ENCODE measurements around the gene RXFP4.
"Not testable (repeated sequence)": the region's sequence is repeated elsewhere in the genome, so short reads cannot be mapped to it uniquely, and the experiment has no call there.

Gene RXFP4

GRCh38 chr1:155940993-155941844 lies at the start of gene RXFP4:
Gene RXFP4, plus strand, starts transcription at chr1:155941638. Its CDS starts 72 bp downstream, at chr1:155941710.
- peak; percentile 42 for DNase-seq

DNA sequence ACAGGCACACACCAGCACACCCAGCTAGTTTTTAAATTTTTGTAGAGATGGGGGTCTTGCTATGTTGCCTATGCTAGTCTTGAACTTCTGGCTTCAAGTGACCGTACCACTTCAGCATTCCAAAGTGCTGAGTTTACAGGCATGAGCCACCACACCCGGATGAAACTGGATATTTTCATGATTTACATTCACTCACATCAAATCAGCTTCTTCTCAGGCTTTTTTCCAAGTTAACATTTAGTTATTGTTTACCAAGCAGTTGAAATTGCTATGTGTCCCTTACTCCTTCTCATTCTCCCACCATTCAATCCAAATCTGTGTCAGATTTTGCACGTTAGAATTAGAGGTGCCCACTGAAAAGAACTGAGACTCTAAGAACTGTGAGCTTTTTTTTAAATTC lies 48.6 kb upstream of the RXFP4 start:
- DNase-seq, result peak; percentile 13

GRCh38 chr1:155893389-155894142 lies 47.9 kb upstream of the RXFP4 start:
- DNase-seq, result peak; percentile 75

- not testable (repeated sequence) for DNase-seq
Observed at GRCh38 chr1:155895617-155896016, 45.8 kb upstream of the RXFP4 start.

- not testable (repeated sequence) for DNase-seq
Observed at GRCh38 chr1:155896476-155896875, 45.0 kb upstream of the RXFP4 start.

DNA sequence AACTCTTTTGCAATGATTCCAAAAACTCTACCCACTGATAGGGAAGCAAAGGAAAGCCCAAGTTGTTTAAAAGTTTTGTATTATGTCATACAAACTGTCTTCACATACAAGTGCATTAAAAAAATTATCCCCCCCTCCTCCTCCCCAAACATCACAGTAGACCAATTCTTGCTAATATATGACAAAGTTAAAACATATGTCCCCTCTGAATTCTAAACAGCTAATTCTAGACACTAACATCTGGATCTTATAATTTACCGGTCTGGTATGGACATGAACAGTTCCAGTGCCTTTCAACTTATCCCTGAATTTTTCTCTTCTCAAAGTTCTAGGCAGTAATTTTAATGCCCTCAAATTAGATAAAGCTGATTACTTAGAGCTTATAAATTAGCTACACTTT lies 43.7 kb upstream of the RXFP4 start:
- DNase-seq, result no peak

DNA sequence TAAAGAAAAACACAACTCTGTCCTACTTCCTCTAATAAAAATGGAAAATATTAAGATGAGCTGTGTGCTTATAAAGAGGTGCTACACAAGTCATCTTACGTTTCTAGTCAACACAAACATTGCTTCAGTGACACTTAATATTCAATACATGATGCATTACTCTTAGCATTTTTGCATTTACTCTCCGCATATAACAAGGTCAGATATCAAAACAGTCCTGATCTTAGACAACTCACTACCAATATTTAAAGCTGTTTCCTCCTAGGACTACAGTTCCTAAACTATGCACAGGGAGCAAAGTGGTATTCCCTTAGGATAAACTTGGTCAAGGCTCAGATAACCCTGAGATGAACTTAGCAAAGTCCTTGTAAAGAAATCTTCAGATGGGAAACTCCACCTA lies 42.5 kb upstream of the RXFP4 start:
- DNase-seq, result no peak

DNA sequence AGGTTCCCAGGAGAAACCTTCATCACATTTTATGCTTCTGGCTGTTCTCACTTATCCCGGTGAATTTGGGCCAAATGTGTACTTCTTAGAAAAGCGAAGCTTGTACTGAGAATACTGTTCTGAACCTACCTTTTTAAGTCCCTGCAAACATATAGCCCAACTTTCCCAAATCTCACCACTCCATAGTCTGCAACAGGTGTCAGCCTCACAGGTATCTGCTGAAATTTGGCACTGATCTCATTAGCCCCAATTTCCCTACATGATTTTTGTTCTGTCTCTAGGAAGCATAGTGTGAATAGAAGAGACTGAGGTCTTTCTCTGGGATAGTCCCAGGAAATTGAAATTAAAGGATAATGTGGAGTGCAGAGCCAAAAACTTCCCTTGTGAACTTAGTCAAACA lies 41.8 kb upstream of the RXFP4 start:
- no peak for DNase-seq

DNA sequence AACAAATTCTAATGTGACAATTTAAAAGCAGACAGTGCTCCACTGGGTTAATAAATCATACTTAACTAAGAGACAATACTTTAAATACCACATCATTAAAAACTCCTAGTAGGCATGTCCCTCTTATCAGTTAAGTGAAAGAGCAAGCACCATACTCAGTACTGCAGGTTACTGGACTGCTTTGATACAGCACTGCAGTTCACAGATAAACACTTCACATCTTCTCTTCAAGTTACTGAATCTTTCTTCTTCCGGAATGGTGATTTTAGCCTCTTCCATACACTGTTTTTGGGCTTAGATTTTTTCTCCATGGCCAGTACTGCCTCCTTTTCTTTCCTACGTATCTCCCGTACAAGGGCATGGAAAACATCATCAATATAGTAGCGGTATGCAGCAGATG lies 41.3 kb upstream of the RXFP4 start:
- DNase-seq, result no peak

DNA sequence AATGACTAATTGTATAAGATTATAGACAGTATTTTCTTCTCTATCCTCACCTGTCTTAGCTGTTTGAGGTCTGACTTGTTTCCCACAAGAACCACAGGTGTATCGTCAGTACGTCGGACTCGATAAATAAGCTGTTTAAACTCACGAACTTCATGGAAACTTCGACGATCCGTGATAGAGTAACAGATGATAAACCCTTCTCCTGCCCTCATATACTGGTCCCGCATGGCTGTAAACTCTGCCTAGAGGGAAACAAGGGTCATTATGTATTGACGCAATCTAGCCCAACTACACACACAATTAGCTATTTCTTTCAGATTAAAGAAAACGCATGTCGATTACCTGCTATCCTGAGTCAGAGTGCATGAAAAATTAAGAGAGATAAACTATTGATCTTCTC lies 37.2 kb upstream of the RXFP4 start:
- no peak for DNase-seq

- DNase-seq, result peak; percentile 11
Observed at GRCh38 chr1:155909894-155910293, 31.5 kb upstream of the RXFP4 start.

DNA sequence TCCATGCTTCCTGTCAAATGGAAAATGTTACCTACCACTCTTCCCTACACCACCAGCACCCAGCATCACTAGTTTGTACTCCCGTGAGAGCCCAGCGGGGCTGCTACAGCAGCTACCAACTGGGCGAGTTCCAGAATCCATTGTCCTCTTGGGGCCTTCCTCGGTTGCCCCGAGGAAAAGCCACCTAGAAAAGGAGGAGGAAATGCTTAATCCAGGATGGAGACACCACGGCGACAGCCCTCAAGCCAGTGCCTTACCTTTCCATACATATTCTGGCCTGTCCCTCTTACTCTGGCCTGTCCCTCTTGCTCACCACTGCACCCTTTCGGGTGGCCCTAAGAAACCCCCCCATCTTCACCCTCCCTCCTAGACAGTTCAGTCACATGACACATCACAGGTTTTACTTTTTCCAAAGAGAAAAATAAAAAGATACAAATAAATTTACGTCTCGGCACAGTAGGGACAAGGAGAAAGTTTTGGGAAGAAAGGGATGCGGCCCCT lies 30.8 kb upstream of the RXFP4 start:
- peak; percentile 60 for DNase-seq

DNA sequence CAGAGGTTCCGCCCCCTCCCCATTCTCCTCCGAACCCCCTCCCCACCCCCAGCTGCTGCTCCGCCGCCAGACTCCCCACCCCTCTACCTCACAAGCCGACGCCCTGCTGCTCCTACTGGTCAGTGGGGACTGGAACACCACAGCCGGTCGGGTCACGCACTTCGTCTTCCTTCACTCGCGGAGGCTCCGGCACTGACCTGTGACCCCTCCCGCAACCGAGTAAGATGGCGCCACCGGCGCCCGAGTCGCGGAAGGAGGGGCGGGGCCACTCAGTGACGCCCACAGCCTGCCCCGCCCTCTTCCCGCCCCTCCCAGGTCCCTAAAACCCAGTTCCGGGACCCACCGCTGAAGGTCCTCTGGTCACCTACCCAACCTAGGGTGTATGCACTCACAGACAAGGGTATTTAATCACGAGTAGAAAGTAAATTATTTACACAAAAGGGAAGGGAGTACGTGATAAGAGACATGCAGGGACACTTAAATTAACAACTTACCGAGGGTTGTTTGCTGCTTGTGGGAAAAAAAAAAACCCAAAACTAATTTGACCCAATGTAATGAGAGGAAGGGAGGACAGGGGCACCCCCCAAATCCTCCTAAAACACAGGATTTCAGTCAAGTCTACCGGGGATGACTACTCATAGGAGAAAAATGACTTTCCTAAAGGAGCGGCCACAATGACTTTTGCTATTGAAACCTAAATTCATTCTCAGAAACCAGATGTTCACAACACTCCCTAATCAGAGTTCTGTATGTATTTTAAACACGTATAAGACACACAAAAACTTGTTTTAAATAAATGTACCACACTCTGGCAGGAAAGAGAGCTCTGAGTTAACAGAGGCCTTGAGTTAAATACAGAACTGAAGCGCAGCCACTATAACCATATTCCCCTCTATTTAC lies 30.0 kb upstream of the RXFP4 start, which contains the start of gene RIT1:
RIT1 (minus strand) TSS at position 194 of the 900 bp plus-strand sequence. CDS start 588 bp downstream, outside the sequence.
- DNase-seq, result peak; percentile 93

DNA sequence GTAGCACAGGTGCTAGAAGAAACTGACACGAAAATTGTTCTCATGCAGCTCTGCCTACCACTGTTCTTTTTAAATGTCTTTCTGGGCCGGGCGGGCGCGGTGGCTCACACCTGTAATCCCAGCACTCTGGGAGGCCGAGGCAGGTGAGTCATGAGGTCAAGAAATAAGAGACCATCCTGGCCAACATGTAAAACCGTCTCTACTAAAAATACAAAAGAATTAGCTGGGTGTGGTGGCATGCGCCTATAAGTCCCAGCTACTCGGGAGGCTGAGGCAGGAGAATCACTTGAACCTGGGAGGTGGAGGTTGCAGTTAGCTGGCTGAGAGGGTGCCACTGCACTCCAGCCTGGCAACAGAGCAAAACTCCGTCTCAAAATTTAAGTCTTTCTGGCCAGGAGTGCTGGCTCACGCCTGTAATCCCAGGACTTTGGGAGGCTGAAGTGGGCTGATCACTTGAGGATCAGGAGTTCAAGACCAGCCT lies 29.3 kb upstream of the RXFP4 start:
- no peak for DNase-seq

DNA sequence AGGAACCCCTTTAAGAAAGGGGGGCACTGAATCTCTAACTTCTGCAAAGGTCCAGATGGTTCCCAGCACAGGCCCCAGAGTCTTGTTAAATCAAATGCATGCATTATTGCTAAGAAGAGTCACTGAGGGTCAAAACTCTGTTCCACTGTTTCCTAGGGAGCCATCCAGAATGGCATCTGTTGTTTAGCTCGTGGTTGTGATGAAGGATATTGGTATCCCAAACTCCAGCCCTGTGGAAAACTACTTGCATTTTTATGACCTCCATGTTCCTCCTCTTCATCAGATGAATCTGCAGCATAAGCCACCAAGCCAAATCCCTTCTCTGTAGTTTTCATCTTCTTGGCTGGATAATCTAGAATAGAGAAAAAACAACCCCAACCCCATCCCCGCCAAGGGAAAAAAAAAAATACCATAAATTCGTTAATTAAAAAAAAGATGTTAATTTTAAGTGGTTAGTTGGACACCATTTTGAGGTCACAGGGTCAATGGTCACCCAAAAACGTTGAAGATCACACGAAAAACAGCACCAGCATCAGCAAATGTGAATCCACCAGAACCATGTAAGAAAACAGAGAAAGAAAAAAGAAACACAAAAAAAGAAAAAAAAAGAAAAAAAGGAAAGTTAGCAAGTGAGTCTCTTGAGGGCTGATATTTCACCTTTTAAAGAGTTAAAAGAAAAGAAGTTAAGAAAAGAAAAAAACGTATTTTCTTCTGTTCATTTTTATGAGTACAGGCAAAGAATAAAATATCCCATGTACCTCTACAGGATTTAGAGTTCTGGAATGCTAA lies 27.3 kb upstream of the RXFP4 start:
- DNase-seq, result no peak

DNA sequence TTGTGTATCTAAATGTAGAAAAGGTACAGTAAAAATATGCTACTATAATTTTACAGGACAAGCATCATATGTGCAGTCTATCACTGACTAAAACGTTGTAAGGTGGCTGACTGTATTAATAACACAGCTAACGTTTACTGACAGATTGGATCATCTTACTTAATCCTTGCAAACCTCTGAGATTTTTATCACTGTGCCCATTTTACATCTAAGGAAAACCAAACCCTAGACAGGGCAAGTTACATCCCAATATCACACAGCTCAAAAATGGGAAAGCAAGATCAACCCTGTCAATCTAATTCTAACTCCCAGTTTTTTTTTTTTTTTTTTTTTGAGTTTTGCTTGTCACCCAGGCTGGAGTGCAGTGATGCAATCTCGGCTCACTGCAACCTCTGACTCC lies 22.8 kb upstream of the RXFP4 start:
- no peak for DNase-seq

- no peak for DNase-seq
Observed at GRCh38 chr1:155919801-155920200, 21.6 kb upstream of the RXFP4 start.

GRCh38 chr1:155920717-155921116 lies 20.7 kb upstream of the RXFP4 start:
- no peak for DNase-seq

- DNase-seq, result no peak
Observed at GRCh38 chr1:155925506-155925905, 15.9 kb upstream of the RXFP4 start.

DNA sequence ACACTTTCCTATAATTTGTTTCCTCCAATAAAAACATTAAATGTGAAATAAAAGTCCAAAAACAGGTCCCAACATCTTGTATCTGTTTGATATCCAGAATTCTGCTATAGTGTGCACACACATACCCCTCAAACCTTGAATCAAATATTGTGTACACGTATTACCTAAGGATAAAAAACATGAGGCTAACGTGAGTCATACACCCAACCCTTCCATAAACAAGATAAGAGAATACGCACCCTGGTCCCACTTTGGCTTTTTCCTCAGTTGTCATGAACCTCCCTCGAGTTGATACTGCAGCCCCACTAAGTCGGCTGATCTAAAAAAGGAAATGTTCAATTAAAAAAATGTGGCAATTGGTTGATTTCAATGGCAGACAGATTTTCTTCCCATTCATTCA lies 12.4 kb upstream of the RXFP4 start:
- no peak for DNase-seq

GRCh38 chr1:155930725-155931124 lies 10.7 kb upstream of the RXFP4 start:
- DNase-seq, result not testable (repeated sequence)

Data from DMS53 (cell line).